HG03066 (cell line): Measurements from ENCODE around the gene KDM2B.
A peak's percentile ranks its signal among the peaks of the same experiment; 100 is the strongest.

Experiments used
- ATAC-seq: cut with Tn5 transposase; IDR thresholded peaks from one replicate; pipeline ENCODE4 v1.9.1; 2021; ENCODE audit warnings: low read depth; ENCODE audit not compliant: unreplicated experiment

Gene KDM2B

DNA sequence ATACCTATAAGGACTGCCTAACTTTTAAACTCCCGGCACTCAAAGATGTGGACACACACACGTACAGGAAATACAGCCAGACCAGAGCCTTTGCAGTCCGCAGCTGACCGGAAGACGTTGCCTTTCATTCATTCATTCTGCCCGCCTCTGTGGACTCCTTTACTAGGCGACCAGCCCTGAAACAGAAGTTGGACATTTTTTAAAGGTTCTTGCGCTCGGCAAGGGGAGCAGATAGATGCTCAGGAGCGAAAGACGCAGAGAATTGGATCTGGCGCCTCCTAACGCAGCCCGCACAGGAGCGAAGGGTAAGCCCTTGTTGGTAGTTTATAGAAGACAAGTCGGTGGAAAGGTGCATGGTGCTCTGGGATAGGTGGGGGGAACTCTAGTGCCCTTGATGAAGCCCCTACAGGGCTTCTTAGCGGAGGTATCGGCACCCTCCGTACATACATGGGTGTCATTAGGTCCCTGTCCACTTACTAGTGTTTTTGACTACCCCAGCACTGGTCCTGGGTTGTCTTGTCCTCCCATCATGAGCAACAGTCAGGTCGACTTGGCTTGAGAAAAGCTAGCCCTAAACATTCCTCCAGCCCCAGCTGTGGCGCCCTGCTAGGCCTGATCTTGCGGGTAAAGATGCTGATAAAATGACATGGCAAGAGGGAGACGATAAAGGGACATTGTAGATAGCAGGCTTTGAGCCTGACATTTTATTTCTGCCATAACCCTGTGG, at the start of gene KDM2B:
Gene KDM2B, minus strand, starts transcription at position 65 of the 727 bp plus-strand sequence. CDS start 112 bp downstream, outside the sequence.
- no peak for ATAC-seq

DNA sequence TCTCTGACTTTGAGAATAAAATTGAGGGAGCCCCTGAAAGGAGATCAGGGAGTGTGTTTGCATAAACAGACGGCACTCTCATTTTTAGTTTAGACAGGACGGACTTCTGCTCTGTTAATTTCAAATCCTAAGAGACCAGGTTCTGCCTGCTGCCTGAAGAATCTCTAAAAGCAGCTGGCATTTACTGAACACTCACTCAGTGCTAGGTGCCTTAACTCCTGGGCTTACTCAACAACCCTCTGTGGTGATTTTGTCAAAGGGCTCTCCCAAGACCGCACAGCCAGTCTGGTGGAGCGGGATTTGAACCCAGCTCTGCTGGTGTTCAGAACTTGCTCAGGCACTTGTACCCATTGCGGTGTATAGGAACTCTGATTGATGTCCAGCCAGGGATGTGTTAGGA, 47.7 kb upstream of the KDM2B start:
- ATAC-seq, result no peak

DNA sequence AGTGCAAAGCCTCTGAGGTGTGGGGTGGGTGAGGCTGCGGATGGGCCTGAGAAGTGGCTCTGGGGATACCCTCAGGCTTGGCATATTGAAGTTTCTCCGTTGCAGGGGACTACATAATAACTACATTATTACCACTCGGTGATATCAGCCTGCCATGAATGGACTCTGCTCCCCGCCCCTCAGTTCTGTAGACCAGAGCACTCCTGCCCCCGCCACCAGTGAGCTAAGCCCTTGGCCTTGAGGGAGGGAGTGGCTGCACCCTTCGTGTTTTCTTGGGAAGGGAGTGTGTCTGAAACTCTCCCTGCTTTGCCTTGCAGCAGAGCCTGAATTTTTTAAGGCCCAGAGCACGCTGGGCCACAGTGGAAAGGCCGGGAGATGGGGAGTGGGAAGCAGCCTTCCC, 47.2 kb upstream of the KDM2B start:
- ATAC-seq, result no peak

DNA sequence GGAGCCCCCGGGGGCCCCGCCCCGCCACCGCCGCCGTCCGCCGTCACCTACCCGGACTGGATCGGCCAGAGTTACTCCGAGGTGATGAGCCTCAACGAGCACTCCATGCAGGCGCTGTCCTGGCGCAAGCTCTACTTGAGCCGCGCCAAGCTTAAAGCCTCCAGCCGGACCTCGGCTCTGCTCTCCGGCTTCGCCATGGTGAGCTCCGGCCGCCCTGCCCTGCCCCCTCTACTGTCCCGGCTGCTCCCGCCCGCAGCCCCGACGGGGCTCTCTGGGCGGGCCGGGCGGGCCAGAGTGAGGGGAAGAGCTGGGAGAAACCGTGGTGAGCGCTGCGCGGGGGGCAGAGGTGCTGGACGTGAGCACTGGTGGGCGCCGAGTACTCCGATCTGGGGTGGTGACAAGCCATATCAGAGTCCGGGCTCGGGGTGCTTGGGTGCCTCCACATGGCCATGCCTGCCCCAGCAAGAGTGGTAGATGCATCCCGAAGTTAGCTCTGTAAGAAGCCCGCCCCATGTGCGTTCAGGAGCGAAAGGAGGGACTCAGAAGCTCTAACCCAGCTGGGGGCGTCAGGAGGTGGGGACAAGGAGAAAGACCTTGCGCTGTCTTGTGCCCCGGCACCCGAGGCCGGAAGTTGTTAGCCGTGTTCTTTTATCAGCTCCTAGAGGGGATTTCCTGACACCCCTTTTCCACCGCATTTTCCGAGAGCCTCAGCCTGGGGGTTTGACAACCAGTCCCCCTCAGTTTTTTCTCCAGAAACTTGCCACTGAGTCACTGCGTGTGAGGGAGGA, 46.2 kb upstream of the KDM2B start:
- ATAC-seq, result peak; percentile 40

DNA sequence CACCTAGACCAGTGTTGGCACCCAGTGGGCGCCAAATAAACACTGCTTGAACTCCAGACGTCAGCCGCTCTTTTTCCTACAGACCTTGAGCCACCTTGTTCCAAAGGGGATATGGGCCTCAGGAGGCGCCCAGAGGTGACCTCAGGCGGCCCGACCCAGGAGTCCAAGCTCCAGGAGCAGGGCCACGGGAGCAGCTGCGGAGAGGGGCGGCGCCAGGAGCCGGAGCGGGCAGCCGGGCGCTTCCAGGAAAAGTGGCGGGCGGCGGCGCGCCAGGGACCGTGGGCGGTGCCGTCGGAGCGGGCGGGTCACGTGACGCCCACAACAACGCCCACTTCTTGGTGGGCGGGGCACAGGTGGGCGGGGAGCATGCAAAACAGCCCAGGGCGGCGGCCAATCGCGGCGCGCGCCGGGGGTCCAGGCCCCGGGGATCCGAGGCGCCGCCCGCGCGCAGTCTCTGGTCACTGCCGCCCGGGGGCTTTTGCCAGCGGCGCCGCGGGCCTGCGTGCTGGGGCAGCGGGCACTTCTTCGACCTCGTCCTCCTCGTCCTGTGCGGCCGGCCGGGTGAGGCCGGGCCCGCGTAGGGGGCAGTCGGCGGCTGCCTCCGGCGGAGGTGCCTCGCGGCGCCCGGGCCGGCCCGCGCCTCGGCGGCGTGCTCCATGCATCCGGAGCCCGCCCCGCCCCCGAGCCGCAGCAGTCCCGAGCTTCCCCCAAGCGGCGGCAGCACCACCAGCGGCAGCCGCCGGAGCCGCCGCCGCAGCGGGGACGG, 45.4 kb upstream of the KDM2B start, which contains the start of gene ORAI1:
Gene ORAI1, plus strand, starts transcription at position 444 of the 766 bp plus-strand sequence.
- ATAC-seq, result peak; percentile 52

DNA sequence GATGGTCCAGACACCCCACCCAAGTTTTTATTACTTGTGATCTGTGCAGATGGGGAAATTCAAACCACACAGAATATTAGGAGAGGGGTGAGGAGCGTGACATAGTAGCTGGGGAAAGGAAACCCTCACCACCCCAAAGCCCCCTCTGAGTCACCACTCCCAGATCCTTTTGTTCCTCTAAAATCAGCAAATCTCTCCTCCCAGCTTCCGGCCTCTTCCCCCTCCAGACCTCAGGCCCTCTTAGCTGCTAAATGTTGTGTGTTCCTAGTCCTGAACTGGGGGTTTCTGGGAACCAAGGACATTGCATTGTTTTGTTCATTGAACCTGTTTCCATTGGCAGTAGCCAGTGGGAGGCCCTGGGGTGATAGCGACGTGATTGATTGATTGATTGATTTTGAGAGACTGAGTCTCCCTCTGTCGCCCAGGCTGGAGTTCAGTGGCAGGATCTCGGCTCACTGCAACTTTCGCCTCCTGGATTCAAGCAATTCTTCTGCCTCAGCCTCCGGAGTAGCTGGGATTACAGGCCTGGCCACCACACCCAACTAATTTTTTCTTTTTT, 39.6 kb upstream of the KDM2B start:
- no peak for ATAC-seq

DNA sequence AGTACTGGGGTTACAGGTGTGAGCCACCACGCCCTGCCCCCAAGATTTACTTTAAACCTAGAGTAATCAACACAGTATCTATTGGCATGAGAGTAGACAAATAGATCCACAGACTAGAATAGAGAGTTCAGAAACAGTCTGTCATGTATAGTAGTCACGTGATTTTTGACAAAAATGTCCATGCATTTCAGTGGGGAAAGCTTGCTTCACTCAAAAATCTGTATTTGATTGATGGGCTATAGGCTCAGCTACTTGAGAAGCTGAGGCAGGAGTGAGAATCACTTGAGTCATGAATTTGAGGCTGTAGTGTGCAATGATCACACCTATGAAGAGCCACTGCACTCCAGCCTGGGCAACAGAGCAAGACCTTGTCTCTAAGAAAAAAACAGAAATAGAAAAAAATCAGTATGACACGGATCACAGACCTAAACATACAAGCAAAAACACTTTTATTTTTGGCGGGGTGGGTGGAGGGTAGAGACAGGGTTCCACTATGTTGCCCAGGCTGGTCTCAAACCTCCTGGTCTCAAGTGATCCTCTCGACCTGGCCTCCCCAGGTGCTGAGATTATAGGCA, 37.9 kb upstream of the KDM2B start:
- no peak for ATAC-seq

DNA sequence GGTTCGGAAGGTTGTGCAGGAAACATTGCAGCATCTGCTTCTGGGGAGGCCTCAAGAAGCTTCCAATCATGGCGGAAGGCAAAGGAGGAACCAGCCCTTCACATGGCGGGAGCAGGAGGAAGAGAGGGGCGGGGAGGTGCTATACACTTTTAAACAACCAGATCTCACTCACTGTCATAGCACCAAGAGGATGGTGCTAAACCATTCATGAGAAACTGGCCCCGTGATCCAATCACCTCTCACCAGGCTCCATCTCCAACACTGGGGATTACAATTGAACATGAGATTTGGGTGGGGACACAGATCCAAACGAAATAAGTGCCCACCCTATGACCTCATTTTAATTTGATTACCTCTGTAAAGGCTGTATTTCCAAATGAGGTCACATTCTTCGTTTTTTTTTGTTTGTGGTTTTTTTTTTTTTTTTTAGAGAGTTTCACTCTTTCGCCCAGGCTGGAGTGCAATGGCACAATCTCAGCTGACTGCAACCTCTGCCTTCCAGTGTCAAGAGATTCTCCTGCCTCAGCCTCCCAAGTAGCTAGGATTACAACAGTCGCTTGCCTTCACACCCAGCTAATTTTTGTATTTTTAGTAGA, 34.1 kb upstream of the KDM2B start:
- ATAC-seq, result no peak

DNA sequence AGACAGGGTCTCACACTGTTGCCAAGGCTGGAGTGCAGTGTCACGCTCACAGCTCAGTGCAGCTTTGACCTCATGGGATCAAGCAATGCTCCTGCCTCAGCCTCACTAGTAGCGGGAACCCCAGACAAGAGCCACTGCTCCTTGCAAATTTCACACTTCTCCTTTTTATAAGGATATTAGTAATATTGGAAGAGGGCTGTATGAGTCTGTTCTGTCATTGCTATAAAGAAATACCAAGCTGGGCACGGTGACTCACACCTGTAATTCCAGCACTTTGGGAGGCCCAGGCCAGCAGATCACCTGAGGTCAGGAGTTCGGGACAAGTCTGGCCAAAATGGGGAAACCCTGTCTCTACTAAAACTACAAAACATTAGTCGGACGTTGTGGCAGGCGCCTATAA, 32.6 kb upstream of the KDM2B start:
- ATAC-seq, result no peak

DNA sequence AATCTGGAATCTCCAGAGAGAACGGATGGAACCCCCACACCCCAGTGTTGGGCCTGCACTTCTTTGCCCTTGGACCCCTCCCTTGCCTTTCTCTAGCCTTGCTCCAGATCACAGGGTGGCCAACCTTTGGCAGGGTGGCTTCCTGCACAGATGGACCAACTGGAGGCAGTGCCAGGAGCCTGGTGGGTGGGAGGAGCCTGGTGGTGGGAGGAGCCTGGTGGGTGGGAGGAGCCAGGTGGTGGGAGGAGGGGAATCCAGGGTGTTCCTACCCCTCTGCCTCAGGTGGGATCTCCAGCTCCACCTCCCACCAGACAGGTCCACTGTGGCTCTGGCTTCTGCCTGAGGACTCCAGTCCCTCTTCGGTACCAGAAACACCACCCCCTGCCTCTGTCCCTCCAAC, 30.5 kb upstream of the KDM2B start:
- ATAC-seq, result no peak

DNA sequence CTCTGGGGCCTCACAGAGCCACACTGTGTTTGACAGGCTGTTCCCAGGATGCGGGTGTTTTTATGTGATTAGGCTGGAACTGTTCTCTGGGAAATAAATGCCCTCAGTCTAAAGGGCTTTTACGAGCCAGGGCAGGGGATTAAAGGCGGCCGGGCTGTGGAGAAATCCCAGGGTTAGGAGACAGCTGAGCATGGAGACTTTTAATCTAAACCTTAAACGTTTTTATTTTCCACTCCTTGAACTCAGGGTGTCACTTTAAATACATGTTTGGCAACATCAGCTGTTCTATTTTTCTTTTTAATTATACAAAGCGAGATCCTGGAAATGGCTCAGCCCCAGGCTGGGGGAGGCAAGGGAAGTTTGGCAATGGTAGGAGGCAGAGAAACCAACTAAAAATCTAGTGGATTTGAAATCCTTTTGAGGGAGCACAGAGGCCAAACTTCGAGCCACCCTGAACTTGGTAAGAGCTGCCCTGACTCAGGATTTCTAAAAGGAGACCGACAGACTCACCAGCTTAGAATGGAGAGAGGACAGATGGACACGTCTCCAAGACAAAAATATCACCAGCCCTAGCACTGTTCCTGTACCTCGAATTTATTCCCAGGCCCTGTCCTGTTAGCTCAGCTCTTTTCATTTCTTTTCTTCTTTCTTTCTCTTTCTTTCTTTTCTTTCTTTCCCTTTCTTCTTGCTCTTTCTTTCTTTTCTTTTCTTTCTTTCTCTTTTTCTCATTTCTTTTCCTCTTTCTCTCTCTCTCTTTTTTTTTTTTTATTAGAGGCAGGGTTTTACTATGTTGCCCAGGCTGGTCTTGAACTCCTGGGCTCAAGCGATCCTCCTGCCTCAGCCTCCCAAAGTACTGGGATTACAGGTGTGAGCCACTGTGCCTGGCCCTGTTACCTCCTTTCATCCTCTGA, 29.7 kb upstream of the KDM2B start:
- ATAC-seq, result no peak

DNA sequence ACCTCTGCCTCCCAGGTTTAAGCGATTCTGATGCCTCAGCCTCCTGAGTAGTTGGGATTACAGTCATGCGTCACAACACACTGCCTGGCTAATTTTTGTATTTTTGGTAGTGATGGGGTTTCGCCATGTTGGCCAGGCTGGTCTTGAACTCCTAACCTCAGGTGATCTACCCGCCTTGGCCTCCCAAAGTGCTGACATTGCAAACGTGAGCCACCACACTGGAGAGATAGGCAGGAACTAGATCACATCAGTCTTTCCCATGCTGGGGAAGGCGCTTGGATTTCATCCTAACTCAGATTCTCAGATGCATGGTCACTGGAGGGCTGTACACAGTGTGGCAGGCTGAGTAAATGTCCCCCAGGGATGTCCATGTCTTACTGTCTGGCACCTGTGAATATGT, 27.5 kb upstream of the KDM2B start:
- ATAC-seq, result no peak

DNA sequence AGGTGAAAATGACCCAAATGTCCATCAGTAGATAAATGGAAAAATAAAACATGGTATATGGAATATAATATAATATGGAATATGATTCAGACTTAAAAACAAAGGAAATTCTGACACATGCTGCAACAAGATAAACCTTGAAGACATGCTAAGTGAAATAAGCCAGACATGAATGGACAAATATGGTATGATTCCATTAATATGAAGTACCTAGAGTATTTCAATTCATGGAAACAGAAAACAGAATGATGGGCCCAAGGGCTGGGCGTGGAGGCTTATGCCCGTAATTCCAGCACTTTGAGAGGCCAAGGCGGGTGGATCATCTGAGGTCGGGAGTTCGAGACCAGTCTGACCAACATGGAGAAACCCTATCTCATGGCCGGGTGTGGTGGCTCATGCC, 22.8 kb upstream of the KDM2B start:
- ATAC-seq, result no peak

DNA sequence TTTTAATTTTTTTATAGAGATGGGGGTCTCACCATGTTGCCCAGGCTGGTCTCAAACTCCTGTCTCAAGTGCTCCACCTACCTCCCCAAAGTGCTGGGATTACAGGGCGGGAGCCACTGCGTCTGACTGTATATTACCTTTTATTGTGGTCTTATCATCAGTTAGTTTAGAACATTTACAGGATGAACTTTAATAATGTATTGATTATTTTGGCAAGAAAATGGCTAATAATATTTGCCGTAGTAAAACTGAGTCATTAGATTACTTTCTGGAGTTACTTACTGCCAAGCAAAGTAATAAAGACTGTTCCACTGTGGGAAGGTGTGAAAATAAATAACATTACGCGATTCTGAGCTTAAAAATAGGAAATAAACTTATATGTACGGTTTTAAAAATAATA, 21.9 kb upstream of the KDM2B start:
- ATAC-seq, result no peak

DNA sequence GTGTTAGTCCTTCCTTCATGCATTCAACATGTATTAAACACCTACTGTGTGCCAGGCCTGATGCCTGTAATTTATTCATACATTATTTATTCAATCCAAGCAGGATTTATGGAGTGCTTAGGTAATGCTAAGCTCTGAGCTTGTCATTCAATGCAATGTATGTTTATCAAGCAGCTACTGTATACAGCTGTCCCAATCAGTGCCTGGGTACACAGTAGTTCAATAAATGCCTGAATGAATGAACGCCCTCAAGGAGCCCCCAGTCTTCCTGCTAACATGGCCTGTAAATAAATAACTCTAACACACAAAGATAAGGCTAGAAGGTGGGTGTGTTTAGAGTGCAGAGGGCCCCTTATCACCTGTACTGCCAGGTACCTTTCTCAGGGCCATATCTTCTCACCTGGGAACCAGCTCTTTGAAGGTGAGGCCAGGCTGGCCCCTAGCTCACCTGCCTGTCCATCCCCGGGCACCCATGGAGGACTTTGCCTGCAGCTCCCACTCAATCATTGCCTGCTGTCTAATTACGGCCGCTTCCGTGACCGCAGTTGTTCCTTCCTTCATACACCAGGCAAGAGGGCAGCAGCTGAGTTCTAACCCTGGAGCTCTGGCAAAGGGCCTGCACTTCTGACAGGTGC, 20.0 kb upstream of the KDM2B start:
- ATAC-seq, result no peak

DNA sequence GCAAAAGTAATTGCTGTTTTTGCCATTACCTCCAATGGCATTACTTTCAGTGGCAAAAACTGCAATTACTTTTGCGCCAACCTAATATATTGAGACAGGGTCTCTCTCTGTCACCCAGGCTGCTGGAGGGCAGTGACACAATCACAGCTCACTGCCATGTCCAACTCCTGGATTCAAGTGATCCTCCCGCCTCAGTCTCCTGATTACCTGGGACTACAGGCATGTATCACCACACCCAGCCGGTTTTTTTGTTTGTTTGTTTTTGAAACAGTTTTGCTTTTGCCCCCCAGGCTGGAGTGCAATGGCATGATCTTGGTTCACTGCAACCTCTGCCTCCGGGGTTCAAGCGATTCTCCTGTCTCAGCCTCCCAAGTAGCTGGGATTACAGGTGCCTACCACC, 15.7 kb upstream of the KDM2B start:
- ATAC-seq, result no peak

DNA sequence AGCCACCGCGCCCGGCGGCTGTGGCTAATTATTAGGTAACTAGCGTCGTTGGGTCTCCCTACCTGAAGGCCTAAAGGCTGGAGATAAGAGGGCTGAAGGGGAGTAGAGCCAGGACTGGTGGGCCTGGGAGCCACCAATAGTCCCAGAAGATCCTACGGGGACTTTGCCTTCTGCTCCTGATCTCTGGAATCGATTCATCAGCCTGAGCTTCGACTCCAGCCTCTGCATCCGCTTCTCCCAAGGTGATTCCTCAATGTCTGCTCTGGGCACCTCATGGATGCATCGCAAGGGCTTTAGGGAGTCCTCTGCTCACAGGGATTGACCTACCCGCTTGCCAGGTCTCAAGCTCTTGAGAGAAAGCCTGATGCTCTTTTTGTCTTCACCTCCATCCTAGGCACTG, 14.7 kb upstream of the KDM2B start:
- no peak for ATAC-seq

DNA sequence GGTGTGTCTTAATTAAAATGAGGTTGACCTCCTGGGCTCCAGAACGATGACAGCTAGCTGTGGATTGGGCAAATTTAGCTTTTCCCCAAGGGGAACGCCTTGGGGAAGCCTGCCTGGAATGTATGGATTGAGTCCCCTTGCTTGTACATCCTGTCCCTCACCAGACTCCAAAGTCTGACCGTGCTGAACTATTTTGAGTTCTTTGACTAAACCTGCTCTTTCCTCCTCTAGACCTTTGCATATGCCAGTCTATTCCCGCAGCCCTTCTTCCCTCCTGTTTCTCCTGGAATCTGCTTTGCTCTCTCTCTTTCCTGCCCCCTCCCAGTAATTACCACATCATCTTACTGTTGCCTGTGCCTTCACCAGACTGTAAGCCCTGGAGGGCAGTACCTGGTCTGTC, 11.5 kb upstream of the KDM2B start:
- ATAC-seq, result no peak
